PC-9 (cell line): ENCODE data around the gene PPARA.

ENCODE experiments used
- CTCF ChIP-seq: fragments of 200-600 bp; sonication (generic); conservative IDR thresholded peaks from 2 replicates; pipeline ENCODE4 v1.6.1; 2017; ENCODE audit warnings: mixed run types, antibody characterized with exemption, mild to moderate bottlenecking, moderate library complexity
- EZH2 ChIP-seq: fragments of 200-600 bp; sonication (generic); IDR thresholded peaks from 2 replicates; pipeline ENCODE4 v1.8.0; 2017; ENCODE audit warnings: antibody characterized with exemption, low read depth

GRCh38 chr22:46126853-46127385 is 23.4 kb upstream of the PPARA start:
- no peak for TF ChIP-seq CTCF
- TF ChIP-seq EZH2 = no peak
